Caco-2 (cell line): ENCODE results near the gene NOLC1. TPM values are rescaled to one million over a fixed set of nuclear protein-coding genes. Genes with fewer than 3 reads are reported as not detected.

Source experiments
- BruUV-seq: library from RNA; stranded (reverse); fragments of 400-500 nt; replicated peaks from 2 replicates; lab custom pipeline; 2021; lab: Mats Ljungman, UMichigan
- CTCF ChIA-PET: fragments of 300-600 bp; sonication (Branson Sonifier 250); formaldehyde crosslinking; loops from one replicate; lab custom pipeline; 2022; ENCODE audit warnings: antibody characterized with exemption; lab: Charles Lee
- POLR2A ChIA-PET: fragments of 300-600 bp; sonication (Branson Sonifier 250); formaldehyde crosslinking; loops from one replicate; lab custom pipeline; 2022; ENCODE audit warnings: antibody characterized with exemption; lab: Charles Lee
- DNase-seq, 2 experiments: peaks; one replicate each; pipeline versions ENCODE4 v3.0.0 to v3.0.0-alpha.2; 2020 to 2022
- H3K27me3 ChIP-seq: replicated peaks from 2 replicates; pipeline ENCODE4 v1.6.0; 2011; ENCODE audit warnings: low read length; ENCODE audit not compliant: control insufficient read depth, insufficient read depth
- H3K36me3 ChIP-seq: 2 replicates; pipeline ENCODE4 v1.5.1; 2011; ENCODE audit warnings: low read length; ENCODE audit not compliant: control insufficient read depth, insufficient read depth
- H3K4me1 ChIP-seq: fragments of 250-450 bp; sonication (Bioruptor Pico); 2 replicates; pipeline ENCODE4 v1.5.1; 2020; ENCODE audit warnings: mild to moderate bottlenecking
- H3K4me3 ChIP-seq: 2 replicates; pipeline ENCODE4 v1.5.1; 2011; ENCODE audit warnings: low read depth, mild to moderate bottlenecking, control low read depth, low read length
- H3K9me3 ChIP-seq: fragments of 250-450 bp; sonication (Bioruptor Pico); 2 replicates; pipeline ENCODE4 v1.5.1; 2020; ENCODE audit warnings: mild to moderate bottlenecking, moderate library complexity
- H3K27ac Mint-ChIP-seq: one replicate; pipeline ENCODE4 v1.8.0; 2022; ENCODE audit warnings: mixed read lengths; ENCODE audit not compliant: unreplicated experiment
- H3K27me3 Mint-ChIP-seq: one replicate; pipeline ENCODE4 v1.8.0; 2022; ENCODE audit warnings: mixed read lengths; ENCODE audit not compliant: insufficient read depth, unreplicated experiment
- H3K36me3 Mint-ChIP-seq: one replicate; pipeline ENCODE4 v1.8.0; 2022; ENCODE audit warnings: mild to moderate bottlenecking, mixed read lengths; ENCODE audit not compliant: insufficient read depth, unreplicated experiment
- H3K4me1 Mint-ChIP-seq: one replicate; pipeline ENCODE4 v1.8.0; 2022; ENCODE audit warnings: low read depth, mixed read lengths; ENCODE audit not compliant: unreplicated experiment
- H3K4me3 Mint-ChIP-seq: one replicate; pipeline ENCODE4 v1.8.0; 2022; ENCODE audit warnings: mild to moderate bottlenecking, moderate library complexity, mixed read lengths; ENCODE audit not compliant: unreplicated experiment
- H3K9me3 Mint-ChIP-seq: one replicate; pipeline ENCODE4 v1.8.0; 2022; ENCODE audit warnings: mixed read lengths; ENCODE audit not compliant: unreplicated experiment
- intact Hi-C: fragments of 100-400 bp; cut with micrococcal nuclease; formaldehyde crosslinking; loops from one replicate; pipeline ENCODE4 v1.10.0; 2022; ENCODE audit not compliant: unreplicated experiment
- total RNA-seq: library from RNA; stranded (reverse); gene quantifications from 2 replicates; pipeline ENCODE4 v1.2.3, GENCODE V29; 2022
- TF ChIP-seq, protein P1 (sequence below), 2 experiments: fragments of 200-600 bp in 1 of 2; IDR thresholded peaks; 1 replicate in 1 of 2; 2 replicates in 1 of 2; pipeline versions ENCODE4 v1.5.1 to v1.8.0; 2011 to 2022; ENCODE audit warnings: antibody characterized with exemption in 1 of 2, control low read depth in 1 of 2, inconsistent platforms in 1 of 2, low read depth in 1 of 2, low read length in 1 of 2, mild to moderate bottlenecking in 1 of 2, moderate library complexity in 1 of 2; ENCODE audit not compliant: insufficient read depth in 1 of 2, severe bottlenecking in 1 of 2, unreplicated experiment in 1 of 2

NOLC1 gene
- total RNA-seq, 1 experiment from 2014 or later, result 137 TPM

DNA sequence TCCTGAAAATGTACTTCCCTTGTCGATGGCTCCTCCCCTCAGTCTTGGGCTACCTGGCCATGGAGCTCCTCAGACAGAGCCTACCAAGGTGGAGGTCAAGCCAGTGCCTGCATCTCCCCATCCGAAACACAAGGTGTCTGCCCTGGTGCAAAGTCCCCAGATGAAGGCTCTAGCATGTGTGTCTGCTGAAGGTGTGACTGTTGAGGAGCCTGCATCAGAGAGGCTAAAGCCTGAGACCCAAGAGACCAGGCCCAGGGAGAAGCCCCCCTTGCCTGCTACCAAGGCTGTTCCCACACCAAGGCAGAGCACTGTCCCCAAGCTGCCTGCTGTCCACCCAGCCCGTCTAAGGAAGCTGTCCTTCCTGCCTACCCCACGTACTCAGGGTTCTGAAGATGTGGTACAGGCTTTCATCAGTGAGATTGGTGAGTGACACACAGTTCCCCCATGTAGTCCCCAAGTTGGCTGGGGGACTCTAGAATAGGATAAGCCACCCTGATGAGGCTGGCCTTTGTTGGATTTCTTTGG is 10.5 kb upstream of the NOLC1 start:
- Mint-ChIP-seq H3K4me1 (peaks cover 10% of the 10 kb centered on the region), H3K9me3 (no peaks in the 10 kb centered on the region), H3K27ac (no peak overlapping the region), H3K27me3 (no peaks in the 10 kb centered on the region), H3K4me3 (no peak overlapping the region), H3K36me3 (peaks cover 89% of the 10 kb centered on the region)
- DNase-seq, result no peak
- Histone ChIP-seq H3K36me3 (peaks cover 17% of the 10 kb centered on the region), H3K27me3 (no peaks in the 10 kb centered on the region), H3K4me1 (no peaks in the 10 kb centered on the region), H3K4me3 (no peak overlapping the region), H3K9me3 (no peaks in the 10 kb centered on the region)
- POLR2A ChIA-PET, result no interaction called here
- intact Hi-C loops, result no loop called here
- TF ChIP-seq, protein P1, sequence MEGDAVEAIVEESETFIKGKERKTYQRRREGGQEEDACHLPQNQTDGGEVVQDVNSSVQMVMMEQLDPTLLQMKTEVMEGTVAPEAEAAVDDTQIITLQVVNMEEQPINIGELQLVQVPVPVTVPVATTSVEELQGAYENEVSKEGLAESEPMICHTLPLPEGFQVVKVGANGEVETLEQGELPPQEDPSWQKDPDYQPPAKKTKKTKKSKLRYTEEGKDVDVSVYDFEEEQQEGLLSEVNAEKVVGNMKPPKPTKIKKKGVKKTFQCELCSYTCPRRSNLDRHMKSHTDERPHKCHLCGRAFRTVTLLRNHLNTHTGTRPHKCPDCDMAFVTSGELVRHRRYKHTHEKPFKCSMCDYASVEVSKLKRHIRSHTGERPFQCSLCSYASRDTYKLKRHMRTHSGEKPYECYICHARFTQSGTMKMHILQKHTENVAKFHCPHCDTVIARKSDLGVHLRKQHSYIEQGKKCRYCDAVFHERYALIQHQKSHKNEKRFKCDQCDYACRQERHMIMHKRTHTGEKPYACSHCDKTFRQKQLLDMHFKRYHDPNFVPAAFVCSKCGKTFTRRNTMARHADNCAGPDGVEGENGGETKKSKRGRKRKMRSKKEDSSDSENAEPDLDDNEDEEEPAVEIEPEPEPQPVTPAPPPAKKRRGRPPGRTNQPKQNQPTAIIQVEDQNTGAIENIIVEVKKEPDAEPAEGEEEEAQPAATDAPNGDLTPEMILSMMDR (IDR thresholded peaks at IDR 0.05; ENCODE audit: insufficient read depth in 1 of 2, low read depth in 1 of 2, low read length in 1 of 2, severe bottlenecking in 1 of 2, unreplicated experiment in 1 of 2), result no peak
- no TSS peak for BruUV-seq
- CTCF ChIA-PET, result no interaction called here

DNA sequence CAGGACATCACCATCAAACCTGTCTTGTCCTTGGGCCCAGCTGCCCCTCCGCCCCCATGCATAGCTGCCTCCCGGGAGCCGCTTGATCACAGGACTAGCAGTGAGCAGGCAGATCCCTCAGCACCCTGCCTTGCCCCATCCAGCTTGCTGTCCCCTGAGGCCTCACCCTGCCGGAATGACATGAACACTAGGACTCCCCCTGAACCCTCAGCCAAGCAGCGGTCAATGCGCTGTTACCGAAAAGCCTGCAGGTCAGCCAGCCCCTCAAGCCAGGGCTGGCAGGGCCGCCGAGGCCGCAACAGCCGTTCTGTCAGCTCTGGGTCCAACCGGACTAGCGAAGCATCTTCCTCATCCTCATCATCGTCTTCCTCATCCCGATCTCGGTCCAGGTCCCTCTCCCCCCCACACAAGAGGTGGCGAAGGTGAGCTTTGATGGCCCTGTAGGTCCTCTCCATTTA is 5.2 kb upstream of the NOLC1 start:
- CTCF ChIA-PET, result no interaction called here
- Histone ChIP-seq H3K36me3 (peaks cover 15% of the 10 kb centered on the region), H3K4me1 (peaks cover 26% of the 10 kb centered on the region), H3K4me3 (no peak overlapping the region), H3K9me3 (no peaks in the 10 kb centered on the region), H3K27me3 (no peaks in the 10 kb centered on the region)
- TF ChIP-seq, protein P1 (IDR thresholded peaks at IDR 0.05; ENCODE audit: insufficient read depth in 1 of 2, low read depth in 1 of 2, low read length in 1 of 2, severe bottlenecking in 1 of 2, unreplicated experiment in 1 of 2), result no peak
- DNase-seq, result no peak
- intact Hi-C loops, result no loop called here
- POLR2A ChIA-PET, result no interaction called here
- no TSS peak for BruUV-seq
- Mint-ChIP-seq H3K4me1 (peaks cover 33% of the 10 kb centered on the region), H3K27me3 (no peaks in the 10 kb centered on the region), H3K4me3 (no peak overlapping the region), H3K27ac (no peak overlapping the region), H3K9me3 (no peaks in the 10 kb centered on the region), H3K36me3 (peaks cover 95% of the 10 kb centered on the region)

DNA sequence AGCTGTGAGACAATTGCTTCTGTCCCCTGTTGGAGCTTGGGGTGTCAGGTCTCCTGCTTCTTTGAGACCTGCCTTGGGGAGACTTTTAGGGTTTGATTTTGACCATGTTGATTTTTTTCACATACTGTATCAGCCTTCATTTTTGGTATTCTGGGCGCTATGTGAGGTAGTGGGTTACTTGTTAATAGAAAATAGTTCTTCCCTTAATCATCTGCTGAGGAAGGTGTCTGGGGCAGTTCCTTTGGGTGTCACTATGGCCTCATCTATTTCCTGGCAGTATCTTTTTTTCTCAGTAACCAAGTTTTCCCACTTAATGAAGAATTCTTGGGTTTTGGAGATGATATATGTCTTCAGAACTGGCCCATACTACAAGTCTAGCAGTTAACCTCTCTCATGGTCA is 4.6 kb upstream of the NOLC1 start:
- no peak overlapping the region for H3K27ac Mint-ChIP-seq

More for the DNA sequence above, 4.6 kb upstream of the NOLC1 start:
- peaks cover 26% of the 10 kb centered on the region for H3K4me1 ChIP-seq
- H3K4me3 ChIP-seq, result no peak overlapping the region
- Mint-ChIP-seq H3K4me3 (no peak overlapping the region), H3K36me3 (peaks cover 95% of the 10 kb centered on the region), H3K4me1 (peaks cover 33% of the 10 kb centered on the region), H3K27me3 (no peaks in the 10 kb centered on the region), H3K9me3 (no peaks in the 10 kb centered on the region)
- no peaks in the 10 kb centered on the region for H3K27me3 ChIP-seq
- H3K9me3 ChIP-seq, result no peaks in the 10 kb centered on the region
- BruUV-seq, result no TSS peak
- intact Hi-C loops, result no loop called here
- POLR2A ChIA-PET, result no interaction called here
- CTCF ChIA-PET, result no interaction called here
- TF ChIP-seq, protein P1 (IDR thresholded peaks at IDR 0.05; ENCODE audit: insufficient read depth in 1 of 2, low read depth in 1 of 2, low read length in 1 of 2, severe bottlenecking in 1 of 2, unreplicated experiment in 1 of 2), result no peak
- peaks cover 15% of the 10 kb centered on the region for H3K36me3 ChIP-seq
- no peak for DNase-seq
